ENCODE measurements around the gene GAGE12F. TPM values are rescaled to one million over a fixed set of nuclear protein-coding genes. Genes with fewer than 3 reads are reported as not detected.

GAGE12F gene
- total and polyA plus RNA-seq, 2 of the 4 experiments (the other 2 are of a cell fraction): not detected

DNA sequence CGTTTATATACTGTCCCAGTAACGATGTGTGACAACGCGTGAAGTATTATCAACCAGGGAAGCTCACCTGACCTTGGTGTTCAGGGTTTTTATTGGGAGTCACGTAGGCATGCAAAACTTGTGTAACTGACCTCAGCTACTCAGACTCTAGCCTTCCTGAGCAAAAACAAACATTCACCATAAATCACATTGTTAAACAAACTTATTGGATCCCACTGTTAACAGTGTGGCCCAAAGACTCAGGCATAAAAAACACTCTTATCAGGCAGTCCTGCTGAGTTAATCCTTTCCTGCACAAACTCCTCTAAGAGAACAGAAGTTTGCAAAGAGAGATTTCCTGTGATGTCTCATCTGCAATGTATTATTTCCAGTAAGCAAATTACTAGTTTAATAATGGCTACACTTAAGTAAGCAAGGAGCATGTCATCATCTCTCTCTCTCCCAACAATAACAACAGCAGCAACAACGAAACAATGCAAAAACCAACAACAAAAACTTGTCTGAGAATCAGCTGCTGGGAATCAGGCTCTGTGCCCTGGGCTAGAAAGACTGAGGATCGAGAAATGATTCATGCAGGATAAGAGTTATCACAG lies 50.2 kb downstream of the GAGE12F start:
- H2BK5ac ChIP-seq (ENCODE audit: low read depth, low read length, poor library complexity, severe bottlenecking): no peak overlapping the region
- H3K4me2 ChIP-seq (ENCODE audit: low read depth, low read length): no peak overlapping the region
- no peaks in the 10 kb centered on the region for H3K4me1 ChIP-seq (ENCODE audit: control insufficient read depth, insufficient read depth, low read length)
- H2AK5ac ChIP-seq (ENCODE audit: low read depth, low read length): no peak overlapping the region
- H2BK15ac ChIP-seq (ENCODE audit: low read depth, low read length): no peak overlapping the region
- H2BK20ac ChIP-seq (ENCODE audit: low read depth, low read length): no peak overlapping the region
- H3K9me3 ChIP-seq (ENCODE audit: control insufficient read depth, insufficient read depth, low read length): no peaks in the 10 kb centered on the region
- in situ Hi-C loops (cut with MboI; ENCODE audit: low sequenced_read_pairs): no loop called here
- WGBS, 2 experiments (ENCODE audit: extremely low coverage in 2 of 2, insufficient read length in 1 of 2): 20% methylated on average over 1 of the region's 7 CpGs; no CpG with 5 or more reads in 1 of the 2 experiments
- dilution Hi-C loops (cut with HindIII; ENCODE audit: low sequenced_read_pairs, unreplicated experiment): no loop called here
- H3K18ac ChIP-seq (ENCODE audit: low read depth, low read length): no peak overlapping the region
- H4K91ac ChIP-seq (ENCODE audit: insufficient read depth, low read depth, low read length): no peak overlapping the region
- no peaks in the 10 kb centered on the region for H3K79me1 ChIP-seq (ENCODE audit: low read depth in 1 of 2, low read length in 2 of 2)
- H3K4ac ChIP-seq (ENCODE audit: low read depth, low read length): no peak overlapping the region
- DNase-seq (no peak), ATAC-seq (ENCODE audit: low read depth) (no peak)
- H3K4me3 ChIP-seq (ENCODE audit: insufficient read depth, low read depth, low read length): no peak overlapping the region
- no peak overlapping the region for H2AFZ ChIP-seq (replicated peaks; ENCODE audit: low read length, poor library complexity)
- H4K5ac ChIP-seq (ENCODE audit: low read depth, low read length): no peak overlapping the region
- H3K27ac ChIP-seq (ENCODE audit: insufficient read depth, low read length): no peak overlapping the region
- ChIA-PET CTCF (no interaction called here), POLR2A (ENCODE audit: unreplicated experiment) (no interaction called here)
- H3K36me3 ChIP-seq (ENCODE audit: control insufficient read depth, insufficient read depth, low read length): no peaks in the 10 kb centered on the region
- intact Hi-C loops (cut with micrococcal nuclease): no loop called here
- H3K23ac ChIP-seq (ENCODE audit: low read depth, low read length): no peak overlapping the region
- H3K14ac ChIP-seq (replicated peaks; ENCODE audit: low read depth, low read length): no peak overlapping the region
- no peak overlapping the region for H2AK9ac ChIP-seq (replicated peaks; ENCODE audit: low read depth, low read length, poor library complexity)
- H3K9ac ChIP-seq (ENCODE audit: low read depth, low read length): no peak overlapping the region
- no peak overlapping the region for H2BK120ac ChIP-seq (ENCODE audit: low read depth, low read length)
- no peak for TF ChIP-seq MAFK (IDR thresholded peaks at IDR 0.05; ENCODE audit: low read depth, low read length)
- no peak for TF ChIP-seq RFX5 (IDR thresholded peaks at IDR 0.05; ENCODE audit: low read depth, low read length)
- TF ChIP-seq BHLHE40 (IDR thresholded peaks at IDR 0.05; ENCODE audit: low read depth, low read length): no peak
- H3K56ac ChIP-seq (ENCODE audit: extremely low read depth, insufficient read depth, low read length): no peak overlapping the region
- H3K27me3 ChIP-seq (ENCODE audit: control insufficient read depth, insufficient read depth, low read length): no peaks in the 10 kb centered on the region
- no TSS peak for BruUV-seq (replicated peaks)
- no peak overlapping the region for H4K8ac ChIP-seq (ENCODE audit: low read depth in 2 of 2, low read length in 2 of 2)
- no peaks in the 10 kb centered on the region for H4K20me1 ChIP-seq (ENCODE audit: insufficient read depth, low read length)
- no peaks in the 10 kb centered on the region for H3K9me1 ChIP-seq (ENCODE audit: insufficient read depth, low read length)

Small RNAs within 50 kb of the gene (microRNA-seq; reads per million reads assigned to microRNA genes)
- gene GAGE12B (ENCODE audit: insufficient read depth, insufficient read length): not detected

Small RNAs within 50 kb of the gene (small RNA-seq; reads per million reads assigned to genes)
- 0 reads per million in 5 experiments for gene GAGE12B

Other genes with a start within 250 kb of the GAGE12F start
- gene GAGE12J, start 238.8 kb upstream of the GAGE12F start, total RNA-seq (2012; rRNA removed): not detected in 2 replicates
- not detected in 2 replicates for gene GAGE12J, start 238.8 kb upstream of the GAGE12F start, polyA plus RNA-seq (2012; rRNA removed)
- not detected in 2 replicates for gene GAGE13, start 229.3 kb upstream of the GAGE12F start, total RNA-seq (2012; rRNA removed)
- not detected in 2 replicates for gene GAGE13, start 229.3 kb upstream of the GAGE12F start, polyA plus RNA-seq (2012; rRNA removed)
- gene GAGE12C, start 28.7 kb upstream of the GAGE12F start, total RNA-seq (2012; rRNA removed): not detected in 2 replicates
- gene GAGE12C, start 28.7 kb upstream of the GAGE12F start, polyA plus RNA-seq (2012; rRNA removed): not detected in 2 replicates
- not detected in 2 replicates for gene GAGE12D, start 19.1 kb upstream of the GAGE12F start, total RNA-seq (2012; rRNA removed)
- not detected in 2 replicates for gene GAGE12D, start 19.1 kb upstream of the GAGE12F start, polyA plus RNA-seq (2012; rRNA removed)
- gene GAGE12E, start 9.6 kb upstream of the GAGE12F start, total RNA-seq (2012; rRNA removed): not detected in 2 replicates
- gene GAGE12E, start 9.6 kb upstream of the GAGE12F start, polyA plus RNA-seq (2012; rRNA removed): not detected in 2 replicates
- gene GAGE12G, start 9.6 kb downstream of the GAGE12F start, total RNA-seq (2012; rRNA removed): not detected in 2 replicates
- gene GAGE12G, start 9.6 kb downstream of the GAGE12F start, polyA plus RNA-seq (2012; rRNA removed): not detected in 2 replicates
- gene GAGE12H, start 19.1 kb downstream of the GAGE12F start, total RNA-seq (2012; rRNA removed): not detected in 2 replicates
- not detected in 2 replicates for gene GAGE12H, start 19.1 kb downstream of the GAGE12F start, polyA plus RNA-seq (2012; rRNA removed)
- gene GAGE2A, start 28.7 kb downstream of the GAGE12F start, total RNA-seq (2012; rRNA removed): not detected in 2 replicates
- not detected in 2 replicates for gene GAGE2A, start 28.7 kb downstream of the GAGE12F start, polyA plus RNA-seq (2012; rRNA removed)
- not detected in 2 replicates for gene GAGE1, start 38.2 kb downstream of the GAGE12F start, total RNA-seq (2012; rRNA removed)
- not detected in 2 replicates for gene GAGE1, start 38.2 kb downstream of the GAGE12F start, polyA plus RNA-seq (2012; rRNA removed)
- not detected in 2 replicates for gene PAGE1, start 135.1 kb downstream of the GAGE12F start, total RNA-seq (2012; rRNA removed)
- not detected in 2 replicates for gene PAGE1, start 135.1 kb downstream of the GAGE12F start, polyA plus RNA-seq (2012; rRNA removed)

Measured in IMR-90 (cell line).